HG02610 (cell line): ENCODE results near the gene ATP8B4.
A peak's percentile ranks its signal among the peaks of the same experiment; 100 is the strongest.

Experiments
- ATAC-seq: cut with Tn5 transposase; IDR thresholded peaks from one replicate; pipeline ENCODE4 v1.9.1; 2021; ENCODE audit warnings: mild to moderate bottlenecking, moderate library complexity; ENCODE audit not compliant: unreplicated experiment

Gene ATP8B4

GRCh38 chr15:49827311-49827710 is 291.7 kb downstream of the ATP8B4 start:
- ATAC-seq = no peak

GRCh38 chr15:49826640-49827234 is 292.3 kb downstream of the ATP8B4 start:
- ATAC-seq = no peak

- ATAC-seq = no peak
Observed at GRCh38 chr15:49824775-49825099, 294.3 kb downstream of the ATP8B4 start.

GRCh38 chr15:49823987-49824774 is 294.9 kb downstream of the ATP8B4 start:
- ATAC-seq = no peak

GRCh38 chr15:49817100-49817499 is 301.9 kb downstream of the ATP8B4 start:
- no peak for ATAC-seq

GRCh38 chr15:49815950-49816349 is 303.1 kb downstream of the ATP8B4 start:
- ATAC-seq = peak; percentile 56

- no peak for ATAC-seq
Observed at GRCh38 chr15:49815526-49815925, 303.5 kb downstream of the ATP8B4 start.

GRCh38 chr15:49814709-49815108 is 304.3 kb downstream of the ATP8B4 start:
- no peak for ATAC-seq

- no peak for ATAC-seq
Observed at GRCh38 chr15:49813625-49814024, 305.4 kb downstream of the ATP8B4 start.

- no peak for ATAC-seq
Observed at GRCh38 chr15:49810720-49811119, 308.3 kb downstream of the ATP8B4 start.

- ATAC-seq = no peak
Observed at GRCh38 chr15:49809894-49810609, 309.0 kb downstream of the ATP8B4 start.

GRCh38 chr15:49808341-49808740 is 310.7 kb downstream of the ATP8B4 start:
- ATAC-seq = no peak
